NCI-H146 (cell line): ENCODE measurements around the gene PMM1.
"Not testable (repeated sequence)": the region's sequence is repeated elsewhere in the genome, so short reads cannot be mapped to it uniquely, and the experiment has no call there.

ENCODE experiments used
- DNase-seq: peaks from one replicate; lab custom pipeline; 2025; lab: John Stamatoyannopoulos, UW

PMM1 gene

DNA sequence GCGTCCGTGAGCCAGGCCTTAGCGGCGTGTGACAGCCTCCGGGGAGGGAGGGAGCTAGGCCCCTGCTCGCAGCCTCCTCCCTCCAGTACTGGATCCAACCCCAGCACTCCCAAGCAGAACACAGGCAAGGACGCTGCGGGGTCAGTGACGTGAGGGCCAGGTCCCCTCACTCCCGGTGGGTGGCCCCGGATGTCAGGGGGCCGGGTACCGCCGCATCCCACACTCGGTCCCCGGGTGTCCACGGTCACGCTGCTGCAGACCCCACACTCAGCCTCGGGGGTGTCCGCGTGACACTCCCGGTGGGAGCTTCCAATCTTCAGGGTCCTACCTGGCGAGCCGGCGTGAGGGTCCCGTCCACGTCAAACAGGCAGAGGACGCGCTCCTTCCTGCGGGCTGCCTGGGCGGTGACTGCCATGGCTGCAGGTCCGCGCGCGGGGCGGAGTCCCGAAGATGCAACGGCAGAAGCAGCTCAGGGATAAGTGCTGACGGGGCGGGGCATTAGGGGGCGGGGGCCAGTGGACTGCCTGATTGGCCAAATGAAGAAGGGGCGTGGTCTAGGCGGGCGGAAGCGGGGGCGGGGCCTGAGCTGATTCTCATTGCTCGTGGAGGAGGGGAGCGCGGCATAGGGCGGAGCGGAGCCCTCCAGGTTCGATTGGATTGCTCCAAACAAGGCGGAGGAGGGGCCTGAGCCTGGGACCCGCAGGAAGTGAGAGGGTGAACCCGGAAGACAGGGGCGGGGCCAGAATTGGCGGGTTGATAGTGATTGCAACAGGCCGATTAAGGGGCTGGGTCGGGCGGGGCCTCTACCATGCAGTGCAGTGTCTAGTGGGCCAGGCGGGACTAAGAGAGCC lies at the start of gene PMM1:
PMM1 (minus strand) TSS at position 450 of the 851 bp plus-strand sequence; CDS start at position 415, 35 bp downstream.
- DNase-seq, result peak; percentile 99

DNA sequence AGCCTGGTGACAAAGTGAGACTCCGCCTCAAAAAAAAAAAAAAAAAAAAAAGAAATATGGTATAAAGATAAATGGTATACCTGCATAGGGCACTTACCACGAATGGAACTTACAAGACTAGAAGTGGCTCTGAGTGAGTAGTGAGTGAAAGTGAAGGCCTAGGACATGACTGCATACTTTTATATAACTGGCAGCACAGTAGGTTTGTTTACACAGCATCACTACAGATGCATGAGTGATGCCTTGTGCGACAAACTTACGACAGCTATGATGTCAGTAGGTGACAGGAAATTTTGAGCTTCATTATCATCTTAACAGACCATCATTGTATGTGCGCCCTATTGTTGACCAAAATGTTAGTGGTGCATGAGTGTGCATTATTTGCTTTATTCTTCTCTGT lies 49.1 kb upstream of the PMM1 start:
- DNase-seq, result no peak

DNA sequence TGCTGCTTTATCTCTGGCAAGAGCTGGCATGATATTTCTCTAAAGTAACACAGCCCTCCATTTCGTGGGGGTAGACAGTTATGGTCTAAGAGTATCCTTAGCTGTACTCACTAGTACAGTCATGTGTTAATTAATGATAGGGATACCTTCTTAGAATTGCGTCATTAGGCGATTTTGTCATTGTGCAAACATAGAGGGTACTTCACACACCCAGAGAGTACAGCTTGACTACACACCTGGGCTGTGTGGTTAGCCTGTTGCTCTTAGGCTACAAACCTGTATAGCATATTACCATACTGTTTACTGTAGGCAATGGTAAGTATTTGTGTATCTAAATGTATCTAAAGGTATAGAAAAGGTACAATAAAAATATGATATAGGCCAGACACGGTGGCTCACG lies 48.5 kb upstream of the PMM1 start:
- no peak for DNase-seq

DNA sequence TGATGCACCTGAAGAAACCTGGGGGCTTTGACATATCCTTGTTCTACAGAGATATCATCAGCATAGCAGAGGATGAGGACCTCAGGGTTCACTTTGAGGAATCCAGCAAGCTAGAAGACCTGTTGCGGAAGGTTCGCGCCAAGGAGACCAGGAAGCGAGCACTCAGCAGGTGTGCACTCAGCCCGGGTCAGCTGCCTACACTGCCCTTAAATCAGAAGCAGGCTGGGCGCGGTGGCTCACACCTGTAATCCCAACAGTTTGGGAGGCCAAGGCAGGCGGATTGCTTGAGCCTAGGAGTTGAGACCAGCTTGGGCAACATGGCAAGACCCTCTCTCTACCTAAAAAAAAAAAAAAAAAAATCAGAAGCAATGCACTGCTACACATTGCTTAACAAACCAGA lies 48.0 kb upstream of the PMM1 start:
- DNase-seq, result not testable (repeated sequence)

DNA sequence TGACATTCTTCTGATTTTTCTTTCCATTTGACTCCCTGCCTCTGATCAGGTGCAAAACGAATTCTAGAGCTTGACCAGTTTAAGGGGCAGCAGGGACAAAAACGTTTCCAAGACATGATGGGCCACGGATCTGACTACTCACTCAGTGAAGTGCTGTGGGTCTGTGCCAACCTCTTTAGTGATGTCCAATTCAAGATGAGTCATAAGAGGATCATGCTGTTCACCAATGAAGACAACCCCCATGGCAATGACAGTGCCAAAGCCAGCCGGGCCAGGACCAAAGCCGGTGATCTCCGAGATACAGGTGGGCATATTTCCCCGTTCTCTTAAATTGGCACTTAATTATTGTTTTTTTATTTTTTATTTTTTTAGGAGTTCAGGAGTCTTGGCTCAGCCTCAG lies 46.8 kb upstream of the PMM1 start:
- DNase-seq, result no peak

DNA sequence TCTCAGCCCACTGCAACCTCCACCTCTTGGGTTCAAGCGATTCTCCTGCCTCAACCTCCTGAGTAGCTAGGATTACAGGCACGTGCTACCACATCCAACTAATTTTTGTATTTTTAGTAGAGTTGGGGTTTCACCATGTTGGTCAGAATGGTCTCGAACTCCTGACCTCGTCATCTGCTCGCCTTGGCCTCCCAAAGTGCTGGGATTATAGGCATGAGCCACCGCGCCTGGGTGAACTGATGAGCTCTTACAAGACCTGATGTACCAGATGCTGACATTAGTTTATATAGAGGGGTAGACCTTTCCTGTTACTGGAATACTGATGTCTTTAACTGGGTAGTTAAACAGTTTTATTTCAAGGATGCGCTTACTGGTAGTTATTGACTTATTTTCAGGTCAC lies 45.0 kb upstream of the PMM1 start:
- DNase-seq, result not testable (repeated sequence)

DNA sequence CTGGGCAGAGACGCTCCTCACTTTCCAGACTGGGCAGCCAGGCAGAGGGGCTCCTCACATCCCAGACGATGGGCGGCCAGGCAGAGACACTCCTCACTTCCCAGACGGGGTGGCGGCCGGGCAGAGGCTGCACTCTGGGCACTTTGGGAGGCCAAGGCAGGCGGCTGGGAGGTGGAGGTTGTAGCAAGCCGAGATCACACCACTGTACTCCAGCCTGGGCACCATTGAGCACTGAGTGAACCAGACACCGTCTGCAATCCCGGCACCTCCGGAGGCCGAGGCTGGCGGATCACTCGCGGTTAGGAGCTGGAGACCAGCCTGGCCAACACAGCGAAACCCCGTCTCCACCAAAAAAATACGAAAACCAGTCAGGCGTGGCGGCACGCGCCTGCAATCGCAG lies 42.0 kb upstream of the PMM1 start:
- not testable (repeated sequence) for DNase-seq

DNA sequence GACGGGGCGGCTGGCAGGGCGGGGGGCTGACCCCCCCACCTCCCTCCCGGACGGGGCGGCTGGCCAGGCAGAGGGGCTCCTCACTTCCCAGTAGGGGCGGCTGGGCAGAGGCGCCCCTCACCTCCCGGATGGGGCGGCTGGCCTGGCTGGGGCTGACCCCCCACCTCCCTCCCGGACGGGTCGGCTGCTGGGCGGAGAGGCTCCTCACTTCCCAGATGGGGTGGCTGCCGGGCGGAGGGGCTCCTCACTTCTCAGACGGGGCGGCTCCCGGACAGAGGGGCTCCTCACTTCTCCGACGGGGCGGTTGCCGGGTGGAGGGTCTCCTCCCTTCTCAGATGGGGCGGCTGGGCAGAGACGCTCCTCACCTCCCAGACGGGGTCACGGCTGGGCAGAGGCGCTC lies 41.5 kb upstream of the PMM1 start:
- DNase-seq, result not testable (repeated sequence)

DNA sequence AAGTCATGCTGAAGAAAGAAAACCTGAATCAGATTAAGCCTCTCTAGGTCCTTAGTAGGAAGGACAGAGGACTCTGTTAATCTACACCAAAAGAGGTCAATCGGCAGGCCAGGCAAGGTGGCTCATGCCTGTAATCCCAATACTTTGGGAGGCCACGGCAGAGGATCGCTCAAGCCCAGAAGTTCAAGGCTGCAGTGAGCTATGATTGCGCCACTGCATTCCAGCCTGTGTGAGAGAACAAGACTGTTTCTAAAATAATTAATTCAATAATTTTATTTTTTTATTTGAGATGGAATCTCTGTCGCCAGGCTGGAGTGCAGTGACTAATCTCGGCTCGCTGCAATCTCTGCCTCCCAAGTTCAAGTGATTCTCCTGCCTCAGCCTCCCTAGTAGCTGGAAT lies 35.9 kb upstream of the PMM1 start:
- DNase-seq, result no peak

DNA sequence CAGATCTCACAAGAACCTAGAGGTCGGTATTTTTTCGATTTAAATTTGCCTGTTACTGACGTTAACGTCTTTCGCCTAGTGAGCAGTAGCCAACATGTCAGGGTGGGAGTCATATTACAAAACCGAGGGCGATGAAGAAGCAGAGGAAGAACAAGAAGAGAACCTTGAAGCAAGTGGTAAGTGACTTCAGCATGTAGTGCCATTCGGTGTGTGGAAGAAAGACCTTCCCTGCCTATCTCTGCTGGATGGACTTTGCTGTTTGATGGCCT lies 32.2 kb upstream of the PMM1 start:
- DNase-seq, result no peak

DNA sequence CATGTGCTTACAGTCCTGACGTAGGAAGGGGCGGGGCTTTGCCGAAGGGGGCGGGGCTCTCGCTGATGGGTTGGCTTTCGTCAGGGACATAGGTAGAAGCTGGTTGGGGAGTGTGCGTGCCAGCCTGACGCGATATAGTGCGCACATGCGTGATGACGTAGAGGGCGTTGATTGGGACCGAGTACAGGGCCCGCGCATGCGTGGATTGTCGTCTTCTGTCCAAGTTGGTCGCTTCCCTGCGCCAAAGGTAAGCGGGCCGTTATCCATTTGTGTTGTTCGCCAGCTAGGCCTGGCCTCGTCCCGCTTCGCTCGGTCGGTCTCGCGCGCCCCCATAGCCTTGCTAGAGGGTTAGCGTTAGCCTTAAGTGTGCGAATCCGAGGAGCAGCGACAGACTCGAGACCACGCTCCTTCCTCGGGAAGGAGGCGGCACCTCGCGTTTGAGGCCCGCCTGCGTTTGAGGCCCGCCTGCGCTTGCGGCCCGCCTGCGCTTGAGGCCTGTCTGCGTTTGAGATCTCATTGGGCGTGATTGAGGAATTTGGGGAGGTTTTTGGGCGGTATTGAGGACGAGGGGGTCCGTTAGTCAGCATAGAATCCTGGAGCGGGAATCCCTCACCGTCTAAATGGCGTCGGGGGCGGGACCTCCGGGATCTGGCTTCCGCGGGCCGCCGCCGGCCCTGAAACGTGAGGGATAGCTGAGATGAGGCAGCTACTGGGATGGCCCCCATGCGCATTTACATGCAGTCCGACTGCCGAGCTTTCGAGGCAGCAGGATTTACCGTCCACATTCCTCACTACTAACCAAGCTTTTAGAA lies 31.7 kb upstream of the PMM1 start, which contains the start of gene XRCC6:
XRCC6 (plus strand) TSS at position 197 of the 812 bp plus-strand sequence. CDS start 710 bp downstream, outside the sequence.
- DNase-seq, result peak; percentile 98

DNA sequence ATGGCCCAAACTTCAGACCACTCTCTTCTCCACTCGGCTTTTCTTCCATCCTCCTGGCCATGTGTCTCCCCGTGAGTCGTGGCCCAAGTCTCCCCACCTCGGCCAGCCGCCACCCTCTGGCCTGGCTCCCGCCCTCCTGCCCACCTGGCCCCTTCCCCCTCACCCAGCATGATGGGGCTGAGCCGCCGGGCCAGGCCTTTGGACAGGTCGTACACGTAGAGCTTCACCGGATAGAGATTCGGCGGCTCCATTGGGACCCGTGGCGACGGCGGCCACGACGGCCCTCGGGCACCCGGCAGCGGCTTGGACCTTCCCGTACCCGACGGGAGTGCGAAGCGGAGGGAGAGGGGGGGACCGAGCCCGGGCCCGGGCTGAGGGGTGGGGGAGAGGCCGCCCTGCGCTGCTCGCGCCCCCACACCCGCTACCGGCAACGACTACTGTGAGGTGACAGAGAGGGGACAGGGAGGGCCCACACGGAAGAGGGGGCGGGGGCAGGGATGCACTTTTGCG lies 31.0 kb upstream of the PMM1 start, which contains the start of gene DESI1:
DESI1 (minus strand) TSS at position 455 of the 510 bp plus-strand sequence; CDS start at position 251, 204 bp downstream.
- DNase-seq, result peak; percentile 77

DNA sequence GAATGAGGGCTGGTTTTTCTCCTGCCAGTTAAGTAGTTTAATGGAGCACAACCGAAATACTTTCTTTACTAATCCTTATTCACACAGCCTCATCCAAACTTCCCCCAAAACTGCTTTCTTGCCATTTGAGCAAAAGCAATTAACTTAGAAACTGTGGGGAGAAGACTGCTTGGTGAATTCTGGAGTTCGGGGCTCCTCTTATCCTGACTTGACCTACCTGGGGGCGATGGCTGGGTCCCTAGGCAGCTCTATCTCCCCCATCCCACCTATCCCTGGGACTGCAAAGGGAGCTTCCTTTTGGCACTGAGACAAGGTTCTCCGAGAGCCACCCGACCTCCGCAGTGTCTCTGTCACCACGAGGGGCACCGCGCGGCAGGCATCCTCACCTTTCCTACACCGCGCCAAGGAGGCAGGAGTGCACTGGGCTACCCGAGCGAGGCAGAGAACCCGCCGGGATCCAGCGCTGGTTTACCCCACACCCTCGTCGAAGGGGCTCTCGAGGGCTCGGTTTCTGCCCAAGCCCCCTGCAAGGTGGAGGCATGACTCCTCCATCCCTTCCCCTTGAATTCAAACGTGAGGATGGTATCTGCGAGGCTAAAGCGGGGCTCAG lies 30.4 kb upstream of the PMM1 start:
- peak; percentile 50 for DNase-seq

DNA sequence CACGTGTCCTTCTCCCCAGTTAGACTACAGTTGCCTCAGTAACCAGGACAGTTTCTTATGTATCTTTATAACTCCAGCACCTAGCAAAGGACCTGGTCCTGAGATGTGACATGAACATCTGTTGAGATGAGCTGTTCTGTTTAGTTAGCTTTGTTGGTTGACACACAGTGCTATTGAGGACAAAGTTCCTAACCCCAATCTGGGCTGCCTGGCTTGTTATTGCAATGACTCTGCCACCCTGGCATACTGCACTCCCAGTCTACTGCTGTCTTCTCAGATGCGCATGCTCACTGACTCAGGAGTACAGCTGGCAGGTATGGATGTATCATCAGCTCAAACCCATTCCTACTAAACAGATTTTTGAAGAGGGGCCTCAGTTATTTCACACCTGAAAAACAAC lies 23.8 kb upstream of the PMM1 start:
- no peak for DNase-seq

DNA sequence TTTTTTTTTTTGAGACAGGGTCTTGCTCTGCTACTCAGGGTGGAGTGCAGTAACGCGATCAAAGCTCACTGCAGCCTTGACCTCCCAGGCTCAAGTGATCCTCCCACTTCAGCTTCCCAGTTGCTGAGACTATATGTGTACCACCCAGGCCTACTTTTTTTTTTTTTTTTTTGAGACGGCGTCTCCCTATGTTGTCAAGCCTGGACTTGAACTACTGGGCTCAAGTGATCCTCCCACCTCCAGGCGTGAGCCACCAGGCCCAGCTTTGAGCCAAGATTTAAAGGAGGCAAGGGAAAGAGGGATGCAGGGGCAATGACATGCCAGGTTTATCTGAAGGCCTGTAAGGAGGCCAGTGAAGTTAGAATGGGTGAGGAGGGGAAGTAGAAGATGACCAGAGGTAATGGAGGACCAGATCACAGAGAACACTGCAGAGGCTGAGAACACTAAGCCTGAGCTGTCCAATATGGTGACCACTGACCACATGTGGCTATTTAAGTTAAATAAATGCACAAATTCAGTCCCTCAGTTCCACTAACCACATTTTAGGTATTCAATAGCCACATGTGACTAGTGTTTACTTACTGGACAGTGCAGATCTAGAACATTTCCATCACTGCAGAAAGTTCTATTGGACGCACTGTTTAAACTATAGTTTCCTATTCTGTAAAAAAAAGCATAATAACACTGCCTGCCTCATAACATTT lies 23.1 kb upstream of the PMM1 start:
- DNase-seq, result no peak

DNA sequence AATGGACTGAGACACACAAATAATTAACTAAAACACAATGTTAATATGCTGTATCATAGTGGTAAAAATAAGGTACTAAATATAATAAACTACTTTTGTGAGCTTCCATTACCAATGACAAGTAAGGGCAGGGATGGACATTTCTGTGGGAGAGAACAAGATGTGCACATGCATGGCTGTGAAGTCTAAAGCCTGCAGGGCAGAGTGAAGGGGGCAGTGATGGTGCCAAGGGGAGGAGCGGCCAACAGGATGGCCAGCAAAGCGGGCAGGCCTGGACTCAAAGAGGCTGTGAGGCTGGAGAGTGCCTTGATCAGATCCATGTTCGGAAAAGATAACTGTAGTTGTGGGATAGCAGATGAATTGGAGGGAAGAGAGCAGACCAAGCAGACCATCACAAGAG lies 18.7 kb upstream of the PMM1 start:
- DNase-seq, result no peak

DNA sequence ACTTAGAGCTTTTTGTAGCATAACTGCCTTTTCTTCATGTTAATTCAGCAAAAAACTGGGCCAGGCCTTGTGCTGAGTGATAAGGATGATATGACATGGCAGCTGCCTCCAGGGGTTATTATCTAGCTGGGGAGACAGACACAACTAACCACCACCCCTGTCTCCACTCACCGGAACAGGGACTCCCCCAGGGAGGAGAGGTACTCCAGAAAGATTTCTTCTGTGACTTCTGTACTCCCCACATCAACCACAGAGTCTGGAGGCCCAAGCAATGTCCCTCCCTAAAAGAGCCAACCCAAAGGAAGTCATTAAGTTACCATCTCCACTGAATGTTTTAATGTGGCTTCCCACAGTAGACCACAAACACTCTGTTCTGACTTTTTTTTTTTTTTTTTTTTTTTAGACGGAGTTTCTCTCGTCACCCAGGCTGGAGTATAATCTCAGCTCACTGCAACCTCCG lies 14.3 kb upstream of the PMM1 start:
- no peak for DNase-seq

DNA sequence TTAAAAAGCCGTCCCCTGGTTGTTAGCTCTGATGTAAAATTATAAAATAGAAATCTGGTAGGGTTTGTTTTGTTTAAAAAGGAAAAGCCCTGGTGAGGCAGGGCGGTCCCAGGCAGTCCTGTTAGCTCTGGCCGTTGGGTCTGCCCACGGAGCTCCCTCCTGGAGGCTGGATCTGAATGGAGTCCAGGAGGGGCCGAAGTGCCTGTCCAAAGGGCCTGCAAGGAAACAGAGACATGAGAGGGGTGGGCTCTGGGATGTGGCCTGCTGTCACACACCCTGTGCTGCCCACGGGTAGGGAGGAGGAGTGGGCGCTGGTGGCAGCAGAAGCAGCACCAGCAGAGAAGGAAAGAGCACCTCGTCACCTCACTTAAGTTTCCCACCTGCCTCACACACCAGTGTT lies 11.3 kb upstream of the PMM1 start:
- DNase-seq, result no peak

DNA sequence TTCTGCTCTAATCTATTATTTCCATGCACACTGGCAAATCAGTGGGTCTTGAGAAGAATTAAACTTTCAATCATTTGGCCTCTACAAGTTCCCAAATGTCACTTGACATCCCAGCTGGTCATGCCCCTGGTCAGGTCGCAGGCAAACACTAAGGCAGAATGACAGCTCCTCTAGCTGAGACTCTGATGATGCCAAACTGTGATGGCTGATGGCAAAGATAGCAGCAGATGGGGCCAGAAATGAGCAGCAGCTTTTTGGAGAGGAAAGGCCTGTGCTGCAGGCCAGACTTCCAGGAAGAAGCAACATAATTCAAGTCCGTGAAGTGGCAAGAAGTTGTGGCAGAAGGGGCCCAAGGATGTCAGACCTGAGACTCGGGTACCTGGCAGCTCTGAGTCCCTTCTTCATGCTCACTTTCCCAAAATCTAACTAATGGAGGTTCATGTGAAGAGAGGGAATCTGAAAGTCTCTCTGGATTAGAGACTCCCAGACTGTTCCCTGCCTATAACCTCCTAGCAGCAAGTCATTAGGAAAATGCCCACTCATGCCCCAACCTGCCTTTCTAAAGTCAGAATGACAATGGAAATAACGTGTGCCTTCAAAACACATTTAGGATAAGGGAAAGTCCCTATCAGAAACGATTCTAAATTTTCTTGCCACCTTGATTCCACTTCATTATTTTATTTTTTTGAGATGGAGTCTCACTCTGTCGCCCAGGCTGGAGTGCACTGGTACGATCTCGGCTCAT lies 9.4 kb upstream of the PMM1 start:
- no peak for DNase-seq

DNA sequence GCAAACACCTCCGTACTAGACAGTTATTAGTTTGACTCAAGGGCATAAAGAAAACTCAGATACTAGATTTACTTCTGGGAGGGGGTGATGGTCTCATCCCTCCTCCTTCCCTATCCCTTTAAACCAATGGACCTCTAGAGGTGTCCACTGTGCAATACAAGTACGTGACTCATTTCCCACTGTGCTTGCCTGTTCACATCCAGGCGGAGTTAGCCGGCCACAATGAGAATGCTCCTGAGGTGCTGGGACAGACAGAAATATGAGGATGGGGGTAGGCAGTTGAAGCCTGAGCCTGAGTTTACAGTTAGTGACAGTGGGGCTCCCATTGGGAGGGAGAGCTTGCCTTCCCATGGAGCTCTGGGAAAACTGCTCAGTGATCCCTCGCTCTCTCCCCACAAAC lies 8.4 kb upstream of the PMM1 start:
- DNase-seq, result no peak

DNA sequence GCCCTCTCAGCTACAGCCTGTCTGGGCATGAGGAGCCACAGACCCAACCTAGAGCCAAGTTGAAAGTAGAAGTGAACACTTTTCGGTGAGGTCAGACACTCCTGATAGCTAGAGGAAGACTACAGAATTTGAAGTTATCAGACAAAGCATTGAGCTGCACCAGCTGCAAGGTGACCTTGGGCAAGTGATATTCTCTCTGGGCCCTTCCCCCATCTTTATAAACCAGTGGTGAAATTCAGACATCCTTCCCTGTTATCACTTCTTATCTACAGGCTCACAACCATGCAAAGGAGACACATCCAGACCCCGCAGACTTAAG lies 8.0 kb upstream of the PMM1 start:
- DNase-seq, result no peak
